Measurements from ENCODE around the gene VPS13D. TPM values are rescaled to one million over a fixed set of nuclear protein-coding genes. Genes with fewer than 3 reads are reported as not detected.
A peak's percentile ranks its signal among the peaks of the same experiment; 100 is the strongest.
"Not testable (repeated sequence)": the region's sequence is repeated elsewhere in the genome, so short reads cannot be mapped to it uniquely, and the experiment has no call there.

Gene VPS13D
- total RNA-seq, 1 donor from 2014 or later = 25.8 TPM

DNA sequence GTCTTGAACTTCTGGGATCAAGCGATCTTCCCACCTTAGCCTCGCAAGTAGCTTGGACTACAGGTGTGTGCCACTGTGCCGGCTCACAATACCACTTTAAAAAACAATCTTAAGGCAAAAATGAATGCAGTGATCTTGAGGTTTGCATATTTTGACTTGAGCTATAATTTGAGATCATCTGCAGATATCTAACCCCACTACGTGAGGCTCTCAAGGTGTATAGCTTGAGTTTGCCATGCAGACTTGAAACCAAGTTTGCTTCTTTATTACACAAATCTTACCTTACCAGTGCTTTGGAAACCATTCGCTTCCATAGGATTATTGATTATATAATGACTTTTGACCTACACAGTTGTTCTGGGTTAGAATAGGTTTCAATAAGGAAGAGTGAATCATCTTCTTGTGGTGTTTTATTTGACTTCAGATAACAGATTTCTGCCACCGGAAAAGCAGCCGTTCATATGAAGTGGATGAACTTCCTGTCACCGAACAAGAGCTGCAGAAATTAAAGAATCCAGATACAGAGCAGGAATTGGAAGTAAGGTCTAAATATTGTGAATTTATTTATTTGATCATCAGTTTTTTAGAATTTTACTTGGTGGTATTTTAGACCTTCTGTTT lies 155.1 kb downstream of the VPS13D start:
- FAIRE-seq = no peak
- Histone ChIP-seq H3K36me3 (ENCODE audit: control insufficient read depth, insufficient read depth, low read length) (peaks cover 6% of the 10 kb centered on the region), H3K27me3 (ENCODE audit: control insufficient read depth, insufficient read depth, low read length) (no peaks in the 10 kb centered on the region), H3K4me3 (ENCODE audit: low read depth, low read length) (no peak overlapping the region)
- peak; percentile 22 for DNase-seq (ENCODE audit: low read depth)
- TF ChIP-seq, protein P1, sequence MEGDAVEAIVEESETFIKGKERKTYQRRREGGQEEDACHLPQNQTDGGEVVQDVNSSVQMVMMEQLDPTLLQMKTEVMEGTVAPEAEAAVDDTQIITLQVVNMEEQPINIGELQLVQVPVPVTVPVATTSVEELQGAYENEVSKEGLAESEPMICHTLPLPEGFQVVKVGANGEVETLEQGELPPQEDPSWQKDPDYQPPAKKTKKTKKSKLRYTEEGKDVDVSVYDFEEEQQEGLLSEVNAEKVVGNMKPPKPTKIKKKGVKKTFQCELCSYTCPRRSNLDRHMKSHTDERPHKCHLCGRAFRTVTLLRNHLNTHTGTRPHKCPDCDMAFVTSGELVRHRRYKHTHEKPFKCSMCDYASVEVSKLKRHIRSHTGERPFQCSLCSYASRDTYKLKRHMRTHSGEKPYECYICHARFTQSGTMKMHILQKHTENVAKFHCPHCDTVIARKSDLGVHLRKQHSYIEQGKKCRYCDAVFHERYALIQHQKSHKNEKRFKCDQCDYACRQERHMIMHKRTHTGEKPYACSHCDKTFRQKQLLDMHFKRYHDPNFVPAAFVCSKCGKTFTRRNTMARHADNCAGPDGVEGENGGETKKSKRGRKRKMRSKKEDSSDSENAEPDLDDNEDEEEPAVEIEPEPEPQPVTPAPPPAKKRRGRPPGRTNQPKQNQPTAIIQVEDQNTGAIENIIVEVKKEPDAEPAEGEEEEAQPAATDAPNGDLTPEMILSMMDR (IDR thresholded peaks at IDR 0.05; ENCODE audit: insufficient read depth, low read length, severe bottlenecking) = no peak

DNA sequence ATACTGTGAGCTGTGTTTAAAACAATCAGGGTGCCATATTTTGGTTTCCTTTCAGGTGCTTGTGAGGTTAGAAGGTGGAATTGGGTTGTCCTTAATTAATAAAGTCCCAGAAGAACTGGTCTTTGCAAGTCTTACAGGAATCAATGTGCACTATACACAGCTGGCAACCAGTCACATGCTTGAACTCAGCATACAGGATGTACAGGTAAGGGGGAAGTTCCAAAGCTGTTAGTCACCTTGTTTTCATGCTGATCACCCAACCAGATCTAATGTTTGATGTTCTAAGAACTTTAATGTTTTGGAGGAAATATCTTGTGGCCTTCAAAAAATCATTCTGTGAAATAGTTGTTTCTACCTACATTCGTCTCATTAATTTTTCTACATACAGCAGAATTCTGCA lies 156.3 kb downstream of the VPS13D start:
- Histone ChIP-seq H3K4me3 (ENCODE audit: low read depth, low read length) (no peak overlapping the region), H3K36me3 (ENCODE audit: control insufficient read depth, insufficient read depth, low read length) (peaks cover 6% of the 10 kb centered on the region), H3K27me3 (ENCODE audit: control insufficient read depth, insufficient read depth, low read length) (no peaks in the 10 kb centered on the region)
- FAIRE-seq = no peak
- DNase-seq (ENCODE audit: low read depth) = peak; percentile 94
- TF ChIP-seq, protein P1 (IDR thresholded peaks at IDR 0.05; ENCODE audit: insufficient read depth, low read length, severe bottlenecking) = no peak

DNA sequence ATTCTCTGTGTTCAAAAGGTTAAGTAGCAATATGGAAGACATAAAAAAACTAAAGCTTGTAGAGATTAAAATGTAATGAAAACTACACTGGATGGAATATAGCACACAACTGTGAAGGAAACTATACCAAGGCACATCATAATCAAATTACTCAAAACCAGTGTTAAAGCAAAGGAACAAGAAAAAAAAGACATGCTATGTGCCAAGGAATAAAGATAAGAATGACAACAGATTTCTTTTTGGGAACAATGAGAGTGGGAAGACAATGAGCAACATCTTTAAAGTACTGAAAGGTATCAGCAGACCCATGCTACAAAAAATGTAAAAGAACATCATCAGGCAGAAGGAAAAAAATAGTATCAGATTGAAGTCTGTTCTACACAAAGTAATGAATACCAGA lies 157.8 kb downstream of the VPS13D start:
- no peaks in the 10 kb centered on the region for H3K27me3 ChIP-seq (ENCODE audit: control insufficient read depth, insufficient read depth, low read length)
- no peak for FAIRE-seq
- no peak for DNase-seq (ENCODE audit: low read depth)
- H3K4me3 ChIP-seq (ENCODE audit: low read depth, low read length) = no peak overlapping the region
- peaks cover 6% of the 10 kb centered on the region for H3K36me3 ChIP-seq (ENCODE audit: control insufficient read depth, insufficient read depth, low read length)
- TF ChIP-seq, protein P1 (IDR thresholded peaks at IDR 0.05; ENCODE audit: insufficient read depth, low read length, severe bottlenecking) = no peak

DNA sequence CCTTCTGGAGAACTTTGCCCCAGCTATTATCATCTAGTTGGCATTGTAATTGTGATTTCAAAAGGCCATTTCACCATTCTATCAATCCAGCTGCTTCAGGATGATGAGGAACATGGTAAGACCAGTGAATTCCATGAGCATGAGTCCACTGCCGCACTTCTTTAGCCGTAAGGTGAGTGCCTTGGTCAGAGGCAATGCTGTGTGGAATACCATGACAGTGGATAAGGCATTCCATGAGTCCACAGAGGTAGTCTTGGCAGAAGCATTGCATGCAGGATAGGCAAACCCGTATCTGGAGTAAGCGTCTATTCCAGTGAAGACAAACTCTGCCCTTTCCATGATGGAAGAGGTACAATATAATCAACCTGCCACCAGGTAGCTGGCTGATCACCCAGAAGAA lies 160.5 kb downstream of the VPS13D start:
- DNase-seq (ENCODE audit: low read depth); FAIRE-seq; H3K36me3 ChIP-seq (ENCODE audit: control insufficient read depth, insufficient read depth, low read length); H3K27me3 ChIP-seq (ENCODE audit: control insufficient read depth, insufficient read depth, low read length); H3K4me3 ChIP-seq (ENCODE audit: low read depth, low read length): not testable (repeated sequence)

DNA sequence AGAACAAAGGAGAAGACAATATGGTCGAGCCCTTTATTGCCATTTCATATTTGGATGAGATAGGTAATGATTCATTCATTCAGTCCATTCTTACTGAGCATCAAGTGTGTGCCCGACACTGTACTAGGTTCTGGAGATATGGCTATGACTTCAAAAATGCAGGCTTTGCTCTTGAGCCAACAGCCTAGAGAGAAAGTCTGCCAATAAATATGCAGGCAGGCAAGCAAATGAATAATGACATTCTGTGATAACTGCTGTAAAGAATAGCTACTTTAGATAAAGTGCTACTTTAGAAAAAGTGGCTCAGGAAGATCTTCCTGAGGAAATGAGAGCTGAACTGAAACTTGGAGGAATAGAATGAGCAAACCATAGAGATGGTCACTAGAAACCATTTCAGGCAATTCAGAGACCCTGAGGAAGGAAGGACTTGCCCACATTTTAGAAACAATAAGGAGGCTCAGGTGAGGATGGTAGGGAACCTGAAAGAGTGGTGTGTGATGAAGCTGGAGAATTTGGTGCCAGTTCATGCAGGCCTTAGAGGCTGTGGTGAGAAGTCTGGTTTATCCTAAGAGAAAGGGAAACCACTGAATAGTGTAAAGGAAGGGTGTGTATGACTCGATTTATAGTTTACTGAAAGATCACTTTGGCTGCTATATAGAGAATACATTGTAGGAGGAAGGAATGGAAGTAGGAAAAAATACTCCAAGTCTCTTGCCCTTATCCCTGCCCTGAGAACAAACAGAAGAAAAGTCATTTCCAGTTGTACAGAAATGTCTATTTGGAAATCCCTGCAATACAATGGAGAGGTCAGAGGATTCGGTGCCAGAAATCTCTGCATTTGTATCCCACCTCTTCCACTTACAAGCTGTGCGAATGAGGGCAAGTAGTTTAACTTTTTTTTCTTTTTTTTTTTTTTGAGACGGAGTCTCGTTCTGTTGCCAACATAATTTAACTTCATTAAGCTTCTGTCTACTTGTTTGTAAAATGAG lies 167.9 kb downstream of the VPS13D start:
- H3K4me3 ChIP-seq (ENCODE audit: low read depth, low read length) = no peak overlapping the region
- H3K36me3 ChIP-seq (ENCODE audit: control insufficient read depth, insufficient read depth, low read length) = peaks cover 7% of the 10 kb centered on the region
- TF ChIP-seq, protein P1 (IDR thresholded peaks at IDR 0.05; ENCODE audit: insufficient read depth, low read length, severe bottlenecking) = no peak
- no peaks in the 10 kb centered on the region for H3K27me3 ChIP-seq (ENCODE audit: control insufficient read depth, insufficient read depth, low read length)
- no peak for FAIRE-seq
- DNase-seq (ENCODE audit: low read depth) = no peak

DNA sequence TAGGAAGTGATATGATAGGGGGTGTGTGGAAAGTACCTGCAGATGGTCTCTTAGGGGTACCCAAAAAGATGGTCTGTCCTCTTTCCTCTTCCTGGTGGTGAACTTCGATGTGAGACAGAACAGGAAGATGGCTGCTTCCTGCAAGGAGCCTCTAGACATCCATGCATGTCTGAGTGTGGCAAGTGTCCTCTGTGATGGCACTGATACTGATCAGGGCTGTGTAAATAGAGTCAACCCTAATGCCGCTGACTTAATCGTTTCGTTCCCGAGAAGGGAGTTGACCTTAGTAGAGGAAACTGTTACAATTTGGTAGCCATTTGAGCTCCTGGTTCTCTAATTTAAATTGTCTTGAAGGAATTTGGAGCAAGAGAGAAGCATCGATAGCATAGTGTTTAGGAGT lies 168.6 kb downstream of the VPS13D start:
- DNase-seq (ENCODE audit: low read depth) (no peak), FAIRE-seq (no peak)
- TF ChIP-seq, protein P1 (IDR thresholded peaks at IDR 0.05; ENCODE audit: insufficient read depth, low read length, severe bottlenecking) = no peak
- Histone ChIP-seq H3K27me3 (ENCODE audit: control insufficient read depth, insufficient read depth, low read length) (no peaks in the 10 kb centered on the region), H3K4me3 (ENCODE audit: low read depth, low read length) (no peak overlapping the region), H3K36me3 (ENCODE audit: control insufficient read depth, insufficient read depth, low read length) (peaks cover 7% of the 10 kb centered on the region)

Measured in bronchial epithelial cell (primary cell).